Loucy (cell line): Measurements from ENCODE around the gene FAF1.

Experiments
- H2AFZ ChIP-seq: fragments of 200-600 bp; sonication (generic); 2 replicates; pipeline ENCODE4 v1.6.0; 2016; ENCODE audit warnings: antibody characterized with exemption, mild to moderate bottlenecking, low read length, moderate library complexity
- H3F3A ChIP-seq: fragments of 200-600 bp; 2 replicates; pipeline ENCODE4 v1.6.0; 2016; ENCODE audit warnings: antibody characterized with exemption, low read depth, mild to moderate bottlenecking
- H3K27me3 ChIP-seq: fragments of 200-600 bp; sonication (generic); 2 replicates; pipeline ENCODE4 v1.6.1; 2014; ENCODE audit warnings: low read length, mild to moderate bottlenecking; ENCODE audit not compliant: insufficient read depth, poor library complexity, severe bottlenecking
- H3K36me3 ChIP-seq: fragments of 200-600 bp; sonication (generic); 2 replicates; pipeline ENCODE4 v1.6.1; 2016; ENCODE audit warnings: low read length; ENCODE audit not compliant: insufficient read depth
- H3K4me1 ChIP-seq: fragments of 200-600 bp; sonication (generic); 2 replicates; pipeline ENCODE4 v1.5.1; 2014; ENCODE audit warnings: low read length, mild to moderate bottlenecking; ENCODE audit not compliant: insufficient read depth, poor library complexity, severe bottlenecking
- H3K4me2 ChIP-seq: fragments of 200-600 bp; sonication (generic); 2 replicates; pipeline ENCODE4 v1.6.0; 2014; ENCODE audit warnings: antibody characterized with exemption, low read length, low read depth, mild to moderate bottlenecking; ENCODE audit not compliant: poor library complexity, severe bottlenecking
- H3K4me3 ChIP-seq: fragments of 200-600 bp; sonication (generic); 2 replicates; pipeline ENCODE4 v1.5.1; 2014; ENCODE audit warnings: low read length, mild to moderate bottlenecking, mixed read lengths; ENCODE audit not compliant: poor library complexity, severe bottlenecking
- H3K79me2 ChIP-seq: fragments of 200-600 bp; sonication (generic); 2 replicates; pipeline ENCODE4 v1.6.1; 2014; ENCODE audit warnings: low read length; ENCODE audit not compliant: insufficient read depth
- H3K9ac ChIP-seq: fragments of 200-600 bp; sonication (generic); 2 replicates; pipeline ENCODE4 v1.6.0; 2014; ENCODE audit warnings: mild to moderate bottlenecking, low read depth, low read length, moderate library complexity; ENCODE audit not compliant: poor library complexity, severe bottlenecking
- H3K9me2 ChIP-seq: fragments of 200-600 bp; sonication (generic); replicated peaks from 2 replicates; pipeline ENCODE4 v1.6.1; 2016; ENCODE audit warnings: low read depth, low read length, mixed read lengths
- H3K9me3 ChIP-seq: fragments of 200-600 bp; sonication (generic); 2 replicates; pipeline ENCODE4 v1.6.1; 2014; ENCODE audit warnings: mild to moderate bottlenecking, antibody characterized with exemption, low read length, low read depth; ENCODE audit not compliant: insufficient read depth
- H4K20me1 ChIP-seq: fragments of 200-600 bp; sonication (generic); 2 replicates; pipeline ENCODE4 v1.6.0; 2014; ENCODE audit warnings: antibody characterized with exemption, low read length, mild to moderate bottlenecking; ENCODE audit not compliant: insufficient read depth, poor library complexity, severe bottlenecking
- CTCF ChIP-seq: fragments of 200-600 bp; sonication (generic); conservative IDR thresholded peaks from 2 replicates; pipeline ENCODE4 v1.5.1; 2014; ENCODE audit warnings: mild to moderate bottlenecking, antibody characterized with exemption, low read length
- EZH2phosphoT487 ChIP-seq: fragments of 200-600 bp; IDR thresholded peaks from 2 replicates; pipeline ENCODE4 v1.6.1; 2018; ENCODE audit warnings: antibody characterized with exemption, mild to moderate bottlenecking, moderate library complexity, borderline replicate concordance

Gene FAF1

GRCh38 chr1:50415235-50416149, 544.6 kb downstream of the FAF1 start:
- H3K4me2 ChIP-seq = no peak overlapping the region
- no peaks in the 10 kb centered on the region for H3K4me1 ChIP-seq
- H3K9me2 ChIP-seq = no peaks in the 10 kb centered on the region
- no peaks in the 10 kb centered on the region for H3K27me3 ChIP-seq
- no peak overlapping the region for H3K9ac ChIP-seq
- no peaks in the 10 kb centered on the region for H3K36me3 ChIP-seq
- H2AFZ ChIP-seq = no peak overlapping the region
- no peak overlapping the region for H3K4me3 ChIP-seq
- TF ChIP-seq EZH2phosphoT487 (no peak), CTCF (no peak)
- H4K20me1 ChIP-seq = no peaks in the 10 kb centered on the region
- no peaks in the 10 kb centered on the region for H3K79me2 ChIP-seq
- H3F3A ChIP-seq = no peaks in the 10 kb centered on the region
- no peaks in the 10 kb centered on the region for H3K9me3 ChIP-seq

- Histone ChIP-seq H3K36me3 (no peaks in the 10 kb centered on the region), H3F3A (no peaks in the 10 kb centered on the region), H3K4me1 (no peaks in the 10 kb centered on the region), H3K4me2 (no peak overlapping the region), H3K9me2 (no peaks in the 10 kb centered on the region), H3K79me2 (no peaks in the 10 kb centered on the region), H3K9me3 (no peaks in the 10 kb centered on the region), H3K27me3 (no peaks in the 10 kb centered on the region), H3K9ac (no peak overlapping the region), H2AFZ (no peak overlapping the region), H3K4me3 (no peak overlapping the region), H4K20me1 (no peaks in the 10 kb centered on the region)
- no peak for TF ChIP-seq CTCF
- TF ChIP-seq EZH2phosphoT487 = no peak
Measured at GRCh38 chr1:50414853-50415234, 545.2 kb downstream of the FAF1 start.

- no peaks in the 10 kb centered on the region for H3F3A ChIP-seq
- no peaks in the 10 kb centered on the region for H3K27me3 ChIP-seq
- no peak overlapping the region for H3K4me2 ChIP-seq
- no peaks in the 10 kb centered on the region for H3K79me2 ChIP-seq
- H4K20me1 ChIP-seq = no peaks in the 10 kb centered on the region
- TF ChIP-seq EZH2phosphoT487 = no peak
- no peak for TF ChIP-seq CTCF
- no peak overlapping the region for H3K4me3 ChIP-seq
- no peak overlapping the region for H3K9ac ChIP-seq
- no peaks in the 10 kb centered on the region for H3K36me3 ChIP-seq
- no peaks in the 10 kb centered on the region for H3K9me3 ChIP-seq
- no peaks in the 10 kb centered on the region for H3K9me2 ChIP-seq
- no peaks in the 10 kb centered on the region for H3K4me1 ChIP-seq
- no peak overlapping the region for H2AFZ ChIP-seq
Measured at GRCh38 chr1:50412813-50413476, 547.1 kb downstream of the FAF1 start.
